D721Med (cell line): ENCODE data around the gene CRTAC1.

Source experiments
- DNase-seq: peaks from one replicate; pipeline ENCODE4 v3.0.0; 2011; ENCODE audit warnings: low spot score; ENCODE audit not compliant: insufficient read length
- FAIRE-seq: peaks from 2 replicates; lab custom pipeline; 2011; peaks lifted over from hg19 to GRCh38; lab: Jason Lieb, UNC
- TF ChIP-seq, protein P1 (sequence below): IDR thresholded peaks from 2 replicates; pipeline ENCODE4 v1.5.1; 2012; ENCODE audit warnings: mild to moderate bottlenecking, control low read depth; ENCODE audit not compliant: insufficient read depth; ENCODE audit errors: missing control alignments

The CRTAC1 gene

DNA sequence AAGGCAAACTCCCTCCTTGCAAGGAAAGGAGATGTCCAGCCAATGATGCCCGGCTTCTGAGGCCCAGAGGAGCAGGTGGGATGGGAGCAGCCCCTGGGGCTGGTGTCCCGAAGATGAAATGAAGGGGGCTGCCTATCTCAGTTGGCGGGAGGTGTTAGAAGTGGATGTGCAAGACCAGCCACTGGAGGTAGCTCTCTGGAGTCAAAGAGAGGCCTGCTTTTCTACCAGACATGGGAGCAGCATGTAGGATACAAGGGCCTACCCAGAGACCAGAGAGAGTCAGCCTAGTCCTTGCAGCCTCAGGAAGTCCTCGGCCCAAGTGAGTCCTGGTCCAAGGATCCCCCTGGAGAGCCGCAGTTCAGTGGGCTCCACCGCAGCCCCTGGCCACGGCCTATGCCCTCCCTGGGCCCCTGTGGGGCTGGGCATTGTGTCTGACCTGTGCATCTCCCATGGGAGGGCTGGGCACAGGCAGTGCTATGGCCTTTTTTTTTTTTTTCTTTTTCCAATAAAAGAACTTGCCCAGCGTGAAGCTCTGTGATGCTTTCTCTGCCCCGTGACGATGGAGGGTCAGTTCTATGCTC lies 163.1 kb downstream of the CRTAC1 start:
- FAIRE-seq, result no peak
- DNase-seq, result no peak
- TF ChIP-seq, protein P1, sequence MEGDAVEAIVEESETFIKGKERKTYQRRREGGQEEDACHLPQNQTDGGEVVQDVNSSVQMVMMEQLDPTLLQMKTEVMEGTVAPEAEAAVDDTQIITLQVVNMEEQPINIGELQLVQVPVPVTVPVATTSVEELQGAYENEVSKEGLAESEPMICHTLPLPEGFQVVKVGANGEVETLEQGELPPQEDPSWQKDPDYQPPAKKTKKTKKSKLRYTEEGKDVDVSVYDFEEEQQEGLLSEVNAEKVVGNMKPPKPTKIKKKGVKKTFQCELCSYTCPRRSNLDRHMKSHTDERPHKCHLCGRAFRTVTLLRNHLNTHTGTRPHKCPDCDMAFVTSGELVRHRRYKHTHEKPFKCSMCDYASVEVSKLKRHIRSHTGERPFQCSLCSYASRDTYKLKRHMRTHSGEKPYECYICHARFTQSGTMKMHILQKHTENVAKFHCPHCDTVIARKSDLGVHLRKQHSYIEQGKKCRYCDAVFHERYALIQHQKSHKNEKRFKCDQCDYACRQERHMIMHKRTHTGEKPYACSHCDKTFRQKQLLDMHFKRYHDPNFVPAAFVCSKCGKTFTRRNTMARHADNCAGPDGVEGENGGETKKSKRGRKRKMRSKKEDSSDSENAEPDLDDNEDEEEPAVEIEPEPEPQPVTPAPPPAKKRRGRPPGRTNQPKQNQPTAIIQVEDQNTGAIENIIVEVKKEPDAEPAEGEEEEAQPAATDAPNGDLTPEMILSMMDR, result no peak

DNA sequence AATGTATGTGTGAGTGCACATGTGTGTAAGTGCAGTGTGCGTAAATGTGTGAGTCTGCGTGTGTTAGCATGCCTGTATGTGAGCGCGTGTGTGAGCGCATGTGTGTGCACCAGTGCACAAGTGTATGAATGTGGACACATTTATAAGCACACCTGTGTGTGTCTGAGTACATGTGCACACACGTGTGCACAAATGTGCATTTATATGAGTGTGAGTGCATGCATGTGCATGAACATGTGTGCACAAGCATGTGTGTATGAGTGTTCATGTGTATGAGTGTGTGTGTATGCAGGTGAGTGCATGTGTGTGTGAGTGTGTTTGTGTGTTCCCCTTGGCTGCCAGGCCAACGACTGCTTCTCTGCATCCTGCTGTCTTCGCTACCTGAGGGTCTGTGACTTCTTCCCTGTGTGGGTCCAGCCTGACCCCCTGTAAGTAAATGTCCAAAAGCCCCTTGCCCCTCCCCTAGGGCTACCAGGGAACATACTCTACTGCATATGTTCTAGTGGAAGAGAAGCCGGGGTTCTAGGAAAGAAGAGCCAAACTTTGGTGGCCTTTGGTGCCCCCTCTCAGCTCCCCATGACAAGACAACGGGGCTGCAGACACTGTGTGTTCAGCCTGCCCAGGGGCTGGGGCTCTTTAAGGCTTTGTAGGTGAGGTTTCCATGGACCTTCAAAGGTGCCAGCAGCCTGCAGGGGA lies 163.7 kb downstream of the CRTAC1 start:
- TF ChIP-seq, protein P1, result no peak
- DNase-seq (no peak), FAIRE-seq (no peak)

DNA sequence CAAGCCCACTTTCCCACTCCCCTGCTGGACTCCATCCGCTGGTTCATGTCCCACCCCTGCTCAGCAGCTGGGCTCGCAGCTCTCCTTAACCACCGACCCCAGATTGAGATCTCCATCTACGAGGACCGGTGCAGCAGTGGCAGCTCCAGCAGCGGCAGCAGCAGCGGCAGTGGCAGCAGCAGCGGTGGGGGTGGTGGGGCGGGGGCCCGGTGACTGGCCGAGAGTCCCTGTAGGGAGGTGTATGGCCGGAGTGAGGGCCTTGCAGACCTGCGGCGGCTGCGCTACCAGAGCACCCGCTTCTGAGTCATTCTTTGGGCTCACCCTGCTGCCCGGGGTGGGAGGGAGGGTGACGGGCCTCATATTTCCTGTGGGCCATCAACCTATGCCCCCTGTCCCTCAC lies 164.9 kb downstream of the CRTAC1 start:
- FAIRE-seq, result no peak
- no peak for DNase-seq
- TF ChIP-seq, protein P1, result no peak

DNA sequence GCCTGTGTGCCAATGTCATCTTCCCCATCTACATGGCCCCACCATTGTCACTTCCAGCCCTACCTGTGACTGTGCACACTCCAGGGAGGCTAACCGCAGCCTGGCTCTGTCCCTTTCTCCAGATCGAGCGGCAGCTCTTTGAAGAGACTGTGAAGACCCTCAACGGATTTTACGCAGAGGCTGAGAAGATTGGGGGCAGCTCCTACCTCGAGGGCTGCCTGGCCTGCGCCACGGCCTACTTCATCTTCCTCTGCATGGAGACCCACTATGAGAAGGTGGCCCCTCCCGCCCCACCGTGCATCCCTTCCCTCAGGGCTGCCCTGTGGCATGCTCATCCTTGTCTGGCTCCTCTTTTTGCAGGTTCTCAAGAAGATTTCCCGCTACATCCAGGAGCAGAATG lies 166.6 kb downstream of the CRTAC1 start:
- FAIRE-seq, result no peak
- no peak for DNase-seq
- TF ChIP-seq, protein P1, result no peak

DNA sequence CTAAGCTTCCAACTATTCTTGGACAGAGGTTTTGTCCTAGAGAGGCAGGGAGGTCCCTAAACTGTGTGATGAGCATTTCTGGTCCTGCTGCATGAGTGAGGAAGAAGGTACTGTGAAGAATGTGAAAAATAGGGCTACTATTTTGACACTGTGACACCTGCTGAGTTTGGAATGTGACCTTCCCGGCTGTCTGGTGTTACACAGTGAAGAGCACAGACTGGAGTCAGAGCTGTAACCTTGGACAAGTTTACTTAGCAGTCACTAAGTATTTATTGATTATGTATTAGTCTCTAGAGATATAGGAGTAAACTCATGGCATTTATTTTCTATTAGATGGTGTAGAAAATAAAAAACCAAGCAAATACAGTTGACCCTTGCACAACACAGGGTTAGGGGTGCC lies 168.5 kb downstream of the CRTAC1 start:
- TF ChIP-seq, protein P1, result no peak
- FAIRE-seq, result no peak

DNA sequence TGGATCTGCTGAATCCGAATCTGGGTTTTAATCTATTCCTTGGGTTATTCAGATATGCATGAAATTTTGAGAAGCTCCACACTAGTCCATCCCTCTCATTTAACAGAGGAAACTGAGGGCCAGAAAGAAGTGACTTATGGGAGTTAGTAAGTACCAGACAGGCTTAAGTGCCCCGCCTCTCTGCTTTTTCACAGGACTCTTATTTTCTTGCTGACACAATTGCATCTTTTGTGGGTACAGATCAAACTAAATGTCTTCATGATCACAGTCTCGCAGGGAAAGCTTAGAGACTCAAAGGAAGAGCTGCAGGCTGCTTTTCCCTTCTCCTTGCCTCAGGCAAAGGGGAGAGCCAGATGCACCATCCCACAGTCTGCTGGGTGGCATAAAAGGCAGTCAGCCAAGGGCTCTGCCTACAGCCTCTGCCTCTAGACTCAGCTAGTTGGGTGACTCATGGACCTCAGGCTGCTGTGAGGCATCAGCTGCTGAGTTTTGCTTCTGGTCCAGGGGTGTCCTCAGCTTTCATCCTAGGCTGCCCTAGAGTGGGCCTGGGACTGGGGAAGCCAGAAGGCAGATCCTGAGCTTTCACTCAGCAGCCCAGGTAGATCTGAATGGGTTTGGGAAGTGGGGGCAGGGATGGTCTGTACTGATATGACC lies 169.2 kb downstream of the CRTAC1 start:
- DNase-seq, result no peak
- no peak for FAIRE-seq
- TF ChIP-seq, protein P1, result no peak

More for the DNA sequence above, 168.5 kb downstream of the CRTAC1 start:
- DNase-seq, result no peak
